CD4-positive, alpha-beta T cell treated with Interleukin-1 beta for 1 hour (primary cell): Measurements from ENCODE around the gene LEUTX.
A peak's percentile ranks its signal among the peaks of the same experiment; 100 is the strongest.
"Not testable (repeated sequence)": the region's sequence is repeated elsewhere in the genome, so short reads cannot be mapped to it uniquely, and the experiment has no call there.

Experiments used
- DNase-seq, 2 donors: peaks; one replicate each; pipeline ENCODE4 v3.0.0-alpha.2; 2020 to 2022

The LEUTX gene

GRCh38 chr19:39788244-39788643 lies 9.6 kb downstream of the LEUTX start:
- DNase-seq, result no peak

GRCh38 chr19:39792999-39793546 lies 14.4 kb downstream of the LEUTX start:
- DNase-seq, result peak; percentile 70 to 71

- DNase-seq, result no peak
These were observed 16.3 kb downstream of the LEUTX start for GRCh38 chr19:39795001-39795400.

DNA sequence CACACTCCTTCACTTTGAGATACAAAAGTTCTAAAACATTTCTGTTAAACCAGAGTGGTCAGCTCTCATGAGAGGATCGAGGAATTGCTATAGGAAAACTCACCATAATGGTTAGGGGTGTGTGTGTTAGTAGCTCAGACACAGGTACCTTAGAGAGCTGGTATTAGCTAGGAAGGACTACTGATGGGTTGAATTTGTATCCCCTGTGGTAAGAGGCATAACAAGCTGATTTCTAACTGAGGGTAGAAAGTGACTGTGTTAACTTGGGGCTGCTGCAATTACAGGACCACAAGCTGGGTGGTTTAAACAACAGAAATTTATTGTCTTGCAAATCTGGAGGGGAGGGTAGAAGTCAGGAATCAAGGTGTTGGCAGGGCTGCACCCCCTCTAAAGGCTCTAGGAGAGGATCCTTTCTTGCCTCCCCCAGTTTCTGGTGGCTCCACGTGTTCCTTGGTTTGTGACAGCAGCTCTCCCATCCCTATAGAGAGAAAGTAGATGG lies 17.4 kb downstream of the LEUTX start:
- DNase-seq, result no peak

DNA sequence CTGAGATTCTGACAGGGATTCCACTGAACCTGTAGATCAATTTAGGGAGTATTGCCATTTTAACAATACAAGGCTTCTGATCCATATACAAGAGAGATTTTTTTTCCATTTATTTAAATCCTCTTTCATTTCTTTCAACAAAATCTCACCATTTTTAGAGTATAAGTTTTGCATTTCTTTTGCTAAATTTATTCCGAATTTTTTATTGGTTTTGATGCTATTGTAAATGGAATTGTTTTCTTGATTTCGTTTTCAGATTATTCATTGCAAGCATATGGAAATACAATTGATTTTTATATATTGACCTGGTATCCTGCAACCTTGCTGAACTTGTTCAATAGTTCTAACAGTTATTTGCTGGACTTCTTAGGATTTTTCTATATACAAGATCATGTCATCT lies 18.4 kb downstream of the LEUTX start:
- DNase-seq, result no peak

DNA sequence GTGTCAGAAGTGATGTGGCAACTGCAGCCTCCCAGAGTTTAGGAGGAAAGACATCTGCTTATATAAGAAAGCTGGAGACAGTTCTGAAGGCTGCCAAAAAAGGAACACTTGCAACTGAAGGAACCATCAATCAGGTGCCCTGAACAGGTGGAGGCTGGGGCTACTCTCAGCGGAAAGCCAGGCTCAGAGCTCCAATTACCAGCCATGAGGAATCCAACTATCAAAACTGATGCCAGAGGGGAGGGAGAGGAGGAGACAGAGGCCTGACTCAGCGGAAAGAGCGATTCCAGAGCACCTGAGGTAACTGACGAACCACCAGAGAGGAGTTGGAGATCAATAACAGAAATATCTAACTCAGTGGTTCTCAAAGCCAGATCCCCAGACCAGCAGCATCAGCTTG lies 24.3 kb downstream of the LEUTX start:
- no peak for DNase-seq

DNA sequence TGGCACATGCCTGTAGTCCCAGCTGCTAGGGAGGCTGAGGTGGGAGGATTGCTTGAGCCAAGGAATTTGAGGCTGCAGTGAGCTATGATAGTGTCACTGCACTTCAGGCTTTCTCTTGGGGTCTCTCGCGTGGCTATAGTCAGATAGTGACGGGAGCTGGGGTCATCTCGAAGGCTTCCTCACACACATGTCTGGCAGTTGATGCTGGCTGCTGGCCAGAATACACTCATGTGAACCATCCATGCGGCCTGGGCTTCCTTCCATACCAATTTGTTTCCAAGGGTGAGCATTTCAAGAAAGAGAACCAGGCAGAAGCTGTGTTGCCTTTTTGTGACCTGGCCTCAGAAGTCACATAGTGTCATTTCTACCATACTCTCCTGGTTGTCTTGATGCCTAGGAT lies 26.4 kb downstream of the LEUTX start:
- DNase-seq, result no peak

DNA sequence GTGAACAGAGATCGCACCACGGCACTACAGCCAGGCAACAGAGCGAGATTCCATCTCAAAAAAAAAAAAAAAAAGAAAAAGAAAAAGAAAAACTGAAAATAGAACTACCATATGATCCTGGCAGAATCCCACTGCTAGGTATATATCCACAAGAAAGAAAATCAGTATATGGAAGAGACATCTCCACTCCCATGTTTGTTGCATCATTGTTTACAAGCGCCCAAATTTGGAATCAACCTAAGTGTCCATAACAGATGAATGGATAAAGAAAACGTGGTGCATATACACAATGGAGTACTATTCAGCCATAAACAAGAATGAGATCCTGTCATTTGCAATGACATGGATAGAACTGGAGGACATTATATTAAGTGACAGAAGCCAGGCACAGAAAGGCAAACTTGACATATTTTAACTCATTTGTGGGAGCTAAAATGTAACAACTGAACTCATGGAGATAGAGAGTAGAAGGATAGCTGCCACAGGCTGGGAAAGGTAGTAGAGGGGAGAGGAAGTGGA lies 29.3 kb downstream of the LEUTX start:
- no peak for DNase-seq

- DNase-seq, result not testable (repeated sequence)
These were observed 30.0 kb downstream of the LEUTX start for GRCh38 chr19:39808688-39809087.

GRCh38 chr19:39809368-39809767 lies 30.7 kb downstream of the LEUTX start:
- DNase-seq, result no peak

DNA sequence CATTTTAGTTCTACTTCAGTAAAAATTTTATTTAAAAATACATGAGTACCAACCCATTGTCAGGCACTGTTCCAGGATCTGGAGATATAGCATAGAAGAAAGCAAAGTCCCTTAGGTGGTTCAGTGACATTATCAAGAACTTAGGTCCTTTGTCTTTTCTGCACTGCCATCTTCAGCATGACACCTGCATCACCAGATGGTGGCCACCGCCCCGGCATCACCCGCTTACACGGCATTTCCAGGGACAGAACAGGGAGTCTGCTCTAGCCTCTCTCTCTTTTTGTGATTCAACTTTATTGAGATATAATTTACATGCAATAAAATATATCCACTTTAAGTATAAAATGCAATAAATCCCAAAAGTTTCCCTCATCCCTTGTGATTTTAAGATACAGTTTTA lies 31.8 kb downstream of the LEUTX start:
- no peak for DNase-seq

- DNase-seq, result no peak
These were observed 32.4 kb downstream of the LEUTX start for GRCh38 chr19:39811064-39811463.

GRCh38 chr19:39813264-39813993 lies 34.8 kb downstream of the LEUTX start:
- DNase-seq, result no peak

- DNase-seq, result not testable (repeated sequence)
These were observed 35.5 kb downstream of the LEUTX start for GRCh38 chr19:39814111-39814510.

DNA sequence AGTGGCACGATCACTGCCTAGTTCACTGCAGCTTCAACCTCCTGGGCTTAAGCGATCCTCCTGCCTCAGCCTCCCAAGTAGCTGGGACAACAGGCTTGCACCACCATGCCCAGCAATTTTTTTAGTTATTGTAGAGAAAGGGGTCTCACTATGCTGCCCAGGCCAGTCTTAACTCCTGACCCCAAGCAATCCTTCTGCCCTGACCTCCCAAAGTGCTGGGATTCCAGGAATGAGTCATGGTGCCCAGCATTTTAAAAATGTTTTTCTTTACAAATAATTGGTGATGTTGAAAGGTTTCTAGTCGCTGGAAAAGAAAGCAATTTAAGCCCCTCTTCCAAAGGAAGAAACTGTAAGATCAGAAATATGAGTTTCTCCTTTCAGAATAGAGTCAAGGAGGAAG lies 35.9 kb downstream of the LEUTX start:
- no peak for DNase-seq

- DNase-seq, result no peak
These were observed 37.8 kb downstream of the LEUTX start for GRCh38 chr19:39816287-39817048.

- no peak for DNase-seq
These were observed 39.4 kb downstream of the LEUTX start for GRCh38 chr19:39817888-39818561.

GRCh38 chr19:39818626-39819097 lies 40.0 kb downstream of the LEUTX start:
- no peak for DNase-seq

- no peak for DNase-seq
These were observed 41.1 kb downstream of the LEUTX start for GRCh38 chr19:39819786-39820185.

GRCh38 chr19:39820696-39821095 lies 42.0 kb downstream of the LEUTX start:
- DNase-seq, result no peak

DNA sequence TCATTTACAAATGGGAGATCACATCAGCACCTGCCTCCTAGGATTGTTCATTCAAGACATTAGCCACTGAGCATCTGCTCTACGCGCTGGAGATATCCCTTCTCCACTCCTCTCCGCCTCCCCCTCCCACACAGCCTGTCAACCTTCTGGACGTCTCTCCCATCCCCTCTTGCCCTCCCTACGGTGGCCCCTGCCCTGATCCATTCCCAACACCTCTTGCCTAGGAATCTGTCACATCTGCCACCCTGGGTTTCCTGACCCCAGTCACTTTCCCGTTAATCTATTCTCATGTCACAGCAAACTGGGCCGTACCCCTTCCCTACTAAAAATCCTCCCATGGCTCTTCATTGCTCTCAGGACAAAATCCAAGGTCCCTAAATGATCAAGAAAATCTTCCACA lies 45.0 kb downstream of the LEUTX start:
- no peak for DNase-seq

DNA sequence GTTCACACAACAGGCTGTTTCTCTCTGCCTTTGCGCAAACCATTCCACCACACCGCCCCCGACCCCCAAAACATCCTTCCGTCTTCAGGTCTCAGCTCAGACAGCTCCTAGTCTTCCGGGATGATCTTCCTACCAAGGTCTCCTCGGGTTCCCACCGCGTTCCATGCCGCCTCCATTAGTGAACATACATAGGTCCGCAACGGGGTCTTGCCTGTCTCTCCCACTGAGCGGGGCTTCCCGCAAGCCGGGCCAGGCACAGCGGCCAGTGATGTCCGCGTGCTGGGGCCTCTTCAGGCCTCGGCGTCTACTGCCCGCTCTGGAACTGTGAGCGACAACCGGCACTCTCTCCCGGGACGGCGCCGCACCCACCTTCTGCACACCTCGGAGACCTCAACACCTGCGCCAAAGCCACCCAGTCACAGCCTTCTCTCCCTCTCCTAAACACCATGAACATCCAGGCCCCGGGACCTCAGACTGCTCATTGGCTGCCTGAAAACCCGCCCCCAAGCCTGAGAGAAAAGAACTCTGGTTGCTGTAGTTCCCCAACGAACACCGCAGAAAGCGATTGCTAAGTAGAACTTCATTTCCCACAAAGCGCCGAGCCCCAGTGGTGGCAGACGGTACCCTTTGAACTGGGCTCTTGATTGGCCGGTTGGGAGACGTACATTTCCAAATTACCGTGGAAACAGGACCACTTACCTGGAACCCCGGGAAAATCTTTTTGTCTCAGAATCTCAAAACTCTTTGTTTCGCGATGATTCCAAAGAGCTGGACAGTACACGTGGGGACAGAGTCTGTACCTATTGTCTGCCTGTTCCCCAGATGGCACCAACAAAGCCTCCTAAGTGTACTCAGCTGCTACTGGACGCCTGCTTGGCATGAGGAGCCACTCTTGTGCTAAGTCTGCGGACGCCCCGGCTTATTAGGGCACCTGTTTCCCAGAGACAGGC lies 45.8 kb downstream of the LEUTX start:
- peak; percentile 90 to 92 for DNase-seq
